B cell (primary cell): Measurements from ENCODE around the gene CYP27A1. TPM values are rescaled to one million over a fixed set of nuclear protein-coding genes. Genes with fewer than 3 reads are reported as not detected.

Source experiments
- ATAC-seq: fragments of 200-7000 bp; cut with Tn5 transposase; one replicate; pipeline ENCODE4 v1.10.0; 2021; ENCODE audit warnings: low read depth, mild to moderate bottlenecking, moderate number of reproducible peaks, moderate library complexity
- CTCF ChIA-PET: fragments of 350-600 bp; sonication (Branson Sonifier 250); formaldehyde crosslinking; loops from one replicate; lab custom pipeline; 2021; ENCODE audit warnings: antibody characterized with exemption, inconsistent platforms; lab: Charles Lee
- POLR2A ChIA-PET: fragments of 350-600 bp; sonication (Branson Sonifier 250); formaldehyde crosslinking; loops from one replicate; lab custom pipeline; 2021; ENCODE audit warnings: antibody characterized with exemption; lab: Charles Lee
- DNase-seq: peaks from one replicate; pipeline ENCODE4 v3.0.0; 2013
- H2AFZ ChIP-seq: 2 replicates; pipeline ENCODE4 v1.6.1; 2012; ENCODE audit warnings: mild to moderate bottlenecking, low read depth, low read length; ENCODE audit not compliant: insufficient read depth, poor library complexity, severe bottlenecking
- H3K27ac ChIP-seq, 2 donors: 1 replicate in 1 of 2; 2 replicates in 1 of 2; pipeline ENCODE4 v1.5.1; 2012 to 2013; ENCODE audit warnings: low read length in 2 of 2, mild to moderate bottlenecking in 2 of 2, moderate library complexity in 1 of 2
- H3K27me3 ChIP-seq, 4 experiments: fragments of 200-600 bp in 1 of 4; sonication (generic) in 1 of 4; replicated peaks in 1 of 4; 1 replicate in 2 of 4; 2 replicates in 2 of 4; pipeline versions ENCODE4 v1.6.1 to v1.7.0; 2013 to 2016; ENCODE audit warnings: low read length in 3 of 4, mild to moderate bottlenecking in 2 of 4, mixed read lengths in 1 of 4, moderate library complexity in 1 of 4; ENCODE audit not compliant: insufficient read depth in 4 of 4, control insufficient read depth in 3 of 4; ENCODE audit errors: control extremely low read depth in 1 of 4
- H3K36me3 ChIP-seq, 2 experiments: replicated peaks in 1 of 2; 1 replicate in 1 of 2; 2 replicates in 1 of 2; pipeline versions ENCODE4 v1.6.1 to v1.7.1; 2013; ENCODE audit warnings: low read length in 1 of 2; ENCODE audit not compliant: insufficient read depth in 2 of 2, control insufficient read depth in 1 of 2; ENCODE audit errors: control extremely low read depth in 1 of 2, extremely low read depth in 1 of 2
- H3K4me1 ChIP-seq, 2 donors: fragments of 200-600 bp in 1 of 2; sonication (generic) in 1 of 2; 1 replicate in 1 of 2; 2 replicates in 1 of 2; pipeline versions ENCODE4 v1.5.1 to v1.6.1; 2013 to 2017; ENCODE audit warnings: low read length in 2 of 2; ENCODE audit not compliant: control insufficient read depth in 2 of 2, insufficient read depth in 2 of 2
- H3K4me2 ChIP-seq: replicated peaks from 2 replicates; pipeline ENCODE3; 2012; ENCODE audit warnings: mild to moderate bottlenecking, low read depth, low read length; ENCODE audit not compliant: poor library complexity, severe bottlenecking
- H3K4me3 ChIP-seq, 5 experiments: fragments of 200-600 bp in 1 of 5; sonication (generic) in 1 of 5; 1 replicate in 3 of 5; 2 replicates in 2 of 5; pipeline versions ENCODE4 v1.5.1 to v1.7.0; 2011 to 2016; ENCODE audit warnings: low read length in 4 of 5, mild to moderate bottlenecking in 4 of 5, low read depth in 2 of 5, control low read depth in 1 of 5, moderate library complexity in 1 of 5; ENCODE audit not compliant: insufficient read depth in 1 of 5; ENCODE audit errors: control extremely low read depth in 1 of 5, extremely low read depth in 1 of 5
- H3K79me2 ChIP-seq: fragments of 200-600 bp; sonication (generic); one replicate; pipeline ENCODE4 v1.6.0; 2016; ENCODE audit warnings: low read length; ENCODE audit not compliant: control insufficient read depth, insufficient read depth
- H3K9ac ChIP-seq: fragments of 200-600 bp; sonication (generic); 2 replicates; pipeline ENCODE4 v1.6.1; 2017; ENCODE audit warnings: mild to moderate bottlenecking, low read length, moderate library complexity
- H3K9me3 ChIP-seq, 3 donors: one replicate each; pipeline versions ENCODE4 v1.6.1 to v1.7.1; 2013; ENCODE audit warnings: low read length in 2 of 3; ENCODE audit not compliant: control insufficient read depth in 2 of 3, insufficient read depth in 1 of 3; ENCODE audit errors: control extremely low read depth in 1 of 3
- H4K20me1 ChIP-seq: 2 replicates; pipeline ENCODE4 v1.6.0; 2012; ENCODE audit warnings: mild to moderate bottlenecking, low read length; ENCODE audit not compliant: insufficient read depth, control insufficient read depth, poor library complexity, severe bottlenecking
- H3K27ac Mint-ChIP-seq: one replicate; pipeline ENCODE4 v1.8.0; 2021; ENCODE audit warnings: mixed read lengths
- H3K27me3 Mint-ChIP-seq: one replicate; pipeline ENCODE4 v1.8.0; 2021; ENCODE audit warnings: mixed read lengths
- H3K4me1 Mint-ChIP-seq: one replicate; pipeline ENCODE4 v1.8.0; 2021; ENCODE audit warnings: mixed read lengths
- H3K4me3 Mint-ChIP-seq: one replicate; pipeline ENCODE4 v1.8.0; 2021; ENCODE audit warnings: mixed read lengths
- H3K9me3 Mint-ChIP-seq: one replicate; pipeline ENCODE4 v1.8.0; 2022; ENCODE audit warnings: mixed read lengths; ENCODE audit not compliant: insufficient read depth
- EZH2 ChIP-seq: IDR thresholded peaks from 2 replicates; pipeline ENCODE4 v1.6.1; 2012; ENCODE audit warnings: borderline replicate concordance, low read depth, mild to moderate bottlenecking, moderate library complexity, low read length; ENCODE audit not compliant: insufficient read depth, poor library complexity, severe bottlenecking
- WGBS: methylation state at CpG from one replicate; pipeline ENCODE4 v1.1.5; 2013; ENCODE audit warnings: missing lambda C conversion rate; ENCODE audit not compliant: insufficient coverage; 5-methylcytosine and 5-hydroxymethylcytosine counted together
- intact Hi-C: fragments of 100-400 bp; cut with micrococcal nuclease; formaldehyde crosslinking; loops from one replicate; pipeline ENCODE4 v1.10.0; 2022
- polyA plus RNA-seq: library from polyadenylated mRNA; depleted of rRNA; stranded (reverse); fragments of >200 nt; gene quantifications from 2 replicates; pipeline ENCODE4 v1.2.3, GENCODE V29; 2012
- total RNA-seq, 2 donors: library from RNA; stranded (reverse); fragments of 120-200 nt in 1 of 2; gene quantifications; 1 replicate in 1 of 2; 2 replicates in 1 of 2; pipeline versions ENCODE4 v1.2.3 to v1.2.4, GENCODE V29; 2013 to 2022
- TF ChIP-seq, protein P1 (sequence below): fragments of 200-600 bp; IDR thresholded peaks from one replicate; pipeline ENCODE4 v1.8.0; 2022; ENCODE audit warnings: antibody characterized with exemption, mild to moderate bottlenecking

Gene CYP27A1
- total and polyA plus RNA-seq, 2 donors (not counting 1 experiment from before 2014, with no cell fraction given) = 0.39 to 1.1 TPM

DNA sequence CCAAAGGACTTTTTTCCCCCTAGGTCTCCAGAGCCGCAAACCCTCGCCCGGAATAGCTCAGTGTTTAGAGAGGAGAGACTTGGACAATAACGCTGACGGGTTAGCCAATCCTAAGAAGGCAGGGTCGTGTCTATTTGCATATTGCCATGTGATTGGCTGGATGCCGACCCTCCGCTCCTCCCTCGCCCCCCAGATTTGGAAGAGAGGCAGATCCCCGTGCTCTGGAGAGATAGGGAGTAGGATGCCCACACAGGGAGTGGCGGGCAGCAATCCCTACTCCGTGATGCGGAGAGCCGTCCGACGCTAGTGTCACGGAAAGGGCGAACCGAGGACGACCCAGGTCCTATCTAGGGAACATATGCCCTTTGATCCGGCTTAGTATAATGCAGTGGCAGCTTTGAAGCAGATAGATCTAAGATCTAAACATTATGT, 79.0 kb downstream of the CYP27A1 start:
- no peak overlapping the region for H3K27ac Mint-ChIP-seq
- peaks cover 0 to 91% (median 51%) of the 10 kb centered on the region in 4 experiments for H3K27me3 ChIP-seq
- no peak for TF ChIP-seq EZH2
- TF ChIP-seq, protein P1, sequence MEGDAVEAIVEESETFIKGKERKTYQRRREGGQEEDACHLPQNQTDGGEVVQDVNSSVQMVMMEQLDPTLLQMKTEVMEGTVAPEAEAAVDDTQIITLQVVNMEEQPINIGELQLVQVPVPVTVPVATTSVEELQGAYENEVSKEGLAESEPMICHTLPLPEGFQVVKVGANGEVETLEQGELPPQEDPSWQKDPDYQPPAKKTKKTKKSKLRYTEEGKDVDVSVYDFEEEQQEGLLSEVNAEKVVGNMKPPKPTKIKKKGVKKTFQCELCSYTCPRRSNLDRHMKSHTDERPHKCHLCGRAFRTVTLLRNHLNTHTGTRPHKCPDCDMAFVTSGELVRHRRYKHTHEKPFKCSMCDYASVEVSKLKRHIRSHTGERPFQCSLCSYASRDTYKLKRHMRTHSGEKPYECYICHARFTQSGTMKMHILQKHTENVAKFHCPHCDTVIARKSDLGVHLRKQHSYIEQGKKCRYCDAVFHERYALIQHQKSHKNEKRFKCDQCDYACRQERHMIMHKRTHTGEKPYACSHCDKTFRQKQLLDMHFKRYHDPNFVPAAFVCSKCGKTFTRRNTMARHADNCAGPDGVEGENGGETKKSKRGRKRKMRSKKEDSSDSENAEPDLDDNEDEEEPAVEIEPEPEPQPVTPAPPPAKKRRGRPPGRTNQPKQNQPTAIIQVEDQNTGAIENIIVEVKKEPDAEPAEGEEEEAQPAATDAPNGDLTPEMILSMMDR = no peak
- ChIA-PET CTCF (interaction anchor here (0.5 to 5.6 kb wide), 3 partner anchors 15 to 84 kb away, joined by 3 to 26 read pairs (median 6); no protein-coding TSS in a partner anchor), POLR2A (interaction anchor here (0.6 kb wide), 1 partner anchor 128 kb away, joined by 6 read pairs; no protein-coding TSS in a partner anchor)
- intact Hi-C loops = no loop called here
- peaks cover 21% of the 10 kb centered on the region for H3K4me1 Mint-ChIP-seq
- no peak for ATAC-seq
- H2AFZ ChIP-seq = no peak overlapping the region
- H3K4me3 ChIP-seq = no peak overlapping the region
- no peaks in the 10 kb centered on the region for H3K36me3 ChIP-seq
- no peak overlapping the region for H3K27ac ChIP-seq
- H3K4me3 Mint-ChIP-seq = peak overlapping the region; percentile 59
- peaks cover 23 to 36% of the 10 kb centered on the region in 2 donors for H3K4me1 ChIP-seq
- H3K9ac ChIP-seq = no peak overlapping the region
- H3K27me3 Mint-ChIP-seq = peaks cover 73% of the 10 kb centered on the region
- no peaks in the 10 kb centered on the region for H4K20me1 ChIP-seq
- no peaks in the 10 kb centered on the region for H3K79me2 ChIP-seq
- peak; percentile 37 for DNase-seq
- WGBS = 2% methylated on average over 13 of the region's 21 CpGs
- H3K4me2 ChIP-seq = peak overlapping the region; percentile 81
- peaks cover 0 to 17% (median 0%) of the 10 kb centered on the region in 3 donors for H3K9me3 ChIP-seq
- no peaks in the 10 kb centered on the region for H3K9me3 Mint-ChIP-seq

- Mint-ChIP-seq H3K27me3 (peaks cover 71% of the 10 kb centered on the region), H3K27ac (no peak overlapping the region)
Observed at GRCh38 chr2:218861645-218862318, 79.8 kb downstream of the CYP27A1 start.

More at GRCh38 chr2:218861645-218862318, 79.8 kb downstream of the CYP27A1 start:
- Histone ChIP-seq H2AFZ (no peak overlapping the region), H3K36me3 (no peaks in the 10 kb centered on the region), H3K4me3 (no peak overlapping the region), H3K4me2 (no peak overlapping the region), H3K9ac (no peak overlapping the region), H3K27me3 (peaks cover 0 to 86% (median 50%) of the 10 kb centered on the region in 4 experiments), H3K4me1 (peaks cover 23 to 36% of the 10 kb centered on the region in 2 donors), H4K20me1 (no peaks in the 10 kb centered on the region), H3K79me2 (no peaks in the 10 kb centered on the region), H3K27ac (no peak overlapping the region), H3K9me3 (peaks cover 0 to 17% (median 0%) of the 10 kb centered on the region in 3 donors)
- TF ChIP-seq EZH2 = no peak
- TF ChIP-seq, protein P1 = no peak
- CTCF ChIA-PET = interaction anchor here (0.5 to 5.6 kb wide), 2 partner anchors 37 to 83 kb away, joined by 3 to 26 read pairs; no protein-coding TSS in a partner anchor
- intact Hi-C loops = no loop called here
- ATAC-seq (no peak), DNase-seq (no peak)
- H3K4me1 Mint-ChIP-seq = peaks cover 21% of the 10 kb centered on the region
- no peaks in the 10 kb centered on the region for H3K9me3 Mint-ChIP-seq
- H3K4me3 Mint-ChIP-seq = no peak overlapping the region
- POLR2A ChIA-PET = no interaction called here
- WGBS = 81% methylated on average over 5 of the region's 7 CpGs
